HG03159 (cell line): ENCODE measurements around the gene HYAL1.
"Not testable (repeated sequence)": the region's sequence is repeated elsewhere in the genome, so short reads cannot be mapped to it uniquely, and the experiment has no call there.

Source experiments
- ATAC-seq: cut with Tn5 transposase; IDR thresholded peaks from one replicate; pipeline ENCODE4 v1.9.1; 2021; ENCODE audit warnings: mild to moderate bottlenecking, moderate library complexity; ENCODE audit not compliant: unreplicated experiment

Gene HYAL1

GRCh38 chr3:50319181-50319893 lies 16.0 kb upstream of the HYAL1 start:
- ATAC-seq = no peak

GRCh38 chr3:50318615-50319014 lies 15.2 kb upstream of the HYAL1 start:
- ATAC-seq = no peak

GRCh38 chr3:50318163-50318562 lies 14.8 kb upstream of the HYAL1 start:
- ATAC-seq = no peak

- ATAC-seq = no peak
These were observed 13.9 kb upstream of the HYAL1 start for GRCh38 chr3:50317300-50317699.

- no peak for ATAC-seq
These were observed 13.4 kb upstream of the HYAL1 start for GRCh38 chr3:50316657-50317242.

GRCh38 chr3:50314816-50315215 lies 11.4 kb upstream of the HYAL1 start:
- ATAC-seq = no peak

GRCh38 chr3:50314342-50314741 lies 11.0 kb upstream of the HYAL1 start:
- no peak for ATAC-seq

GRCh38 chr3:50312041-50312440 lies 8.7 kb upstream of the HYAL1 start:
- not testable (repeated sequence) for ATAC-seq

- ATAC-seq = no peak
These were observed 1.2 kb upstream of the HYAL1 start for GRCh38 chr3:50304601-50305000.

- ATAC-seq = no peak
These were observed 1.0 kb downstream of the HYAL1 start for GRCh38 chr3:50302095-50303012.

GRCh38 chr3:50300681-50301254 lies 2.6 kb downstream of the HYAL1 start:
- ATAC-seq = no peak

- no peak for ATAC-seq
These were observed 3.3 kb downstream of the HYAL1 start for GRCh38 chr3:50299929-50300680.

GRCh38 chr3:50299638-50299928 lies 3.8 kb downstream of the HYAL1 start:
- no peak for ATAC-seq

GRCh38 chr3:50298836-50299637 lies 4.3 kb downstream of the HYAL1 start, which contains the start of the genes HYAL3 and NAA80:
Gene HYAL3, minus strand, starts transcription at chr3:50299405. Its CDS starts 3,803 bp downstream, at chr3:50295602.
Gene NAA80, minus strand, starts transcription at chr3:50299405. Its CDS starts 1,942 bp downstream, at chr3:50297463.
- peak; percentile 80 for ATAC-seq

GRCh38 chr3:50297896-50298725 lies 5.3 kb downstream of the HYAL1 start:
- ATAC-seq = no peak

- ATAC-seq = no peak
These were observed 6.0 kb downstream of the HYAL1 start for GRCh38 chr3:50297384-50297775.

- ATAC-seq = no peak
These were observed 6.5 kb downstream of the HYAL1 start for GRCh38 chr3:50296721-50297383.
